Prostate gland (tissue), 2 donors: ENCODE measurements around the gene MACC1.

ENCODE experiments used
- POLR2AphosphoS5 ChIP-seq: sonication (generic); formaldehyde crosslinking; IDR thresholded peaks from one replicate; pipeline ENCODE4 v1.6.1; 2017; ENCODE audit warnings: antibody characterized with exemption
- TF ChIP-seq, protein P1 (sequence below), 4 experiments: fragments of 200-600 bp in 2 of 4; fragments of 450-650 bp in 2 of 4; sonication (generic) in 2 of 4; IDR thresholded peaks; 1 replicate in 3 of 4; 2 replicates in 1 of 4; pipeline ENCODE4 v1.5.1; 2016 to 2019; ENCODE audit warnings: antibody characterized with exemption in 4 of 4, mild to moderate bottlenecking in 2 of 4, moderate library complexity in 2 of 4

DNA sequence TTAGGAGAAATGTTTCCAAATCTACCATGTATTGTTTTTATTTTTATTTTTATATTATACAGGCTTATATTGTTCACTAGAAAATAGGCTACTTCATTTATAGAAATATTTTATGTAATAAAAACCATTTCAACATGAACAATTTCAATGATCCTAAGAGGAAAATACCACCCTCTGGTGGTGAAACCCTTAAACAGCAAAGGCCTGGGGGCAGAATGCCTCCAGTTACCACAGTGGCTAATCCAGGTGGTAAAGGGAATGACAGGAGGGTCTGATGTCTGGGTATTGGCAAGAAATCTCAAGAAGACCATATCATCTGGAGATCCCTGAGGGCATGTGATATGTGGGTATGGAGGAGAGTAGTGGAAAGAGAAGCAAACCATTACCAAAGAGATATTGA, 19.3 kb downstream of the MACC1 start:
- TF ChIP-seq, protein P1, sequence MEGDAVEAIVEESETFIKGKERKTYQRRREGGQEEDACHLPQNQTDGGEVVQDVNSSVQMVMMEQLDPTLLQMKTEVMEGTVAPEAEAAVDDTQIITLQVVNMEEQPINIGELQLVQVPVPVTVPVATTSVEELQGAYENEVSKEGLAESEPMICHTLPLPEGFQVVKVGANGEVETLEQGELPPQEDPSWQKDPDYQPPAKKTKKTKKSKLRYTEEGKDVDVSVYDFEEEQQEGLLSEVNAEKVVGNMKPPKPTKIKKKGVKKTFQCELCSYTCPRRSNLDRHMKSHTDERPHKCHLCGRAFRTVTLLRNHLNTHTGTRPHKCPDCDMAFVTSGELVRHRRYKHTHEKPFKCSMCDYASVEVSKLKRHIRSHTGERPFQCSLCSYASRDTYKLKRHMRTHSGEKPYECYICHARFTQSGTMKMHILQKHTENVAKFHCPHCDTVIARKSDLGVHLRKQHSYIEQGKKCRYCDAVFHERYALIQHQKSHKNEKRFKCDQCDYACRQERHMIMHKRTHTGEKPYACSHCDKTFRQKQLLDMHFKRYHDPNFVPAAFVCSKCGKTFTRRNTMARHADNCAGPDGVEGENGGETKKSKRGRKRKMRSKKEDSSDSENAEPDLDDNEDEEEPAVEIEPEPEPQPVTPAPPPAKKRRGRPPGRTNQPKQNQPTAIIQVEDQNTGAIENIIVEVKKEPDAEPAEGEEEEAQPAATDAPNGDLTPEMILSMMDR (IDR thresholded peaks at IDR 0.05): no peak
- TF ChIP-seq POLR2AphosphoS5: no peak
